DND-41 (cell line): ENCODE measurements around the gene ATP4B.

Source experiments
- ATAC-seq: fragments of 200-7000 bp; cut with Tn5 transposase; 3 replicates; pipeline ENCODE4 v1.9.1; 2021; ENCODE audit warnings: low read depth; ENCODE audit not compliant: insufficient read depth
- DNase-seq: peaks from one replicate; pipeline ENCODE4 v3.0.0-alpha.2; 2020
- H2AFZ ChIP-seq: 2 replicates; pipeline ENCODE4 v1.6.0; 2012; ENCODE audit warnings: low read depth, low read length
- H3K27ac ChIP-seq: 2 replicates; pipeline ENCODE4 v1.5.1; 2012; ENCODE audit warnings: low read length, inconsistent platforms
- H3K27me3 ChIP-seq: fragments of 200-600 bp; sonication (generic); 2 replicates; pipeline ENCODE4 v1.6.0; 2012; ENCODE audit warnings: low read length, mild to moderate bottlenecking, inconsistent platforms; ENCODE audit not compliant: insufficient read depth, poor library complexity
- H3K36me3 ChIP-seq: 2 replicates; pipeline ENCODE4 v1.5.1; 2012; ENCODE audit warnings: low read length, inconsistent platforms; ENCODE audit not compliant: insufficient read depth
- H3K4me1 ChIP-seq: 2 replicates; pipeline ENCODE4 v1.5.1; 2012; ENCODE audit warnings: mild to moderate bottlenecking, low read length; ENCODE audit not compliant: insufficient read depth
- H3K4me2 ChIP-seq: 2 replicates; pipeline ENCODE4 v1.6.0; 2012; ENCODE audit warnings: mild to moderate bottlenecking, moderate library complexity, low read length, inconsistent platforms; ENCODE audit not compliant: insufficient read depth
- H3K4me3 ChIP-seq, 2 experiments: fragments of 200-600 bp in 1 of 2; shearing (Covaris generic) in 1 of 2; 2 replicates each; pipeline ENCODE4 v1.5.1; 2012 to 2016; ENCODE audit warnings: inconsistent platforms in 2 of 2, low read length in 2 of 2, mild to moderate bottlenecking in 2 of 2, low read depth in 1 of 2, moderate library complexity in 1 of 2
- H3K79me2 ChIP-seq: 2 replicates; pipeline ENCODE4 v1.6.0; 2012; ENCODE audit warnings: low read length, inconsistent platforms; ENCODE audit not compliant: insufficient read depth
- H3K9ac ChIP-seq: 2 replicates; pipeline ENCODE4 v1.6.0; 2012; ENCODE audit warnings: low read depth, mild to moderate bottlenecking, inconsistent platforms, low read length, moderate library complexity
- H3K9me3 ChIP-seq: 2 replicates; pipeline ENCODE4 v1.5.1; 2012; ENCODE audit warnings: low read length, moderate library complexity, mild to moderate bottlenecking, inconsistent platforms; ENCODE audit not compliant: insufficient read depth, severe bottlenecking
- H4K20me1 ChIP-seq: 2 replicates; pipeline ENCODE4 v1.6.0; 2012; ENCODE audit warnings: low read length; ENCODE audit not compliant: insufficient read depth
- CTCF ChIP-seq: IDR thresholded peaks from 2 replicates; pipeline ENCODE4 v1.5.1; 2012; ENCODE audit warnings: borderline replicate concordance, low read length, moderate library complexity, mild to moderate bottlenecking; ENCODE audit not compliant: poor library complexity, severe bottlenecking; ENCODE audit errors: extremely low read depth
- EZH2 ChIP-seq: IDR thresholded peaks from 3 replicates; pipeline ENCODE4 v1.6.1; 2012; ENCODE audit warnings: borderline replicate concordance, low read depth, mild to moderate bottlenecking, moderate library complexity, low read length, inconsistent platforms; ENCODE audit not compliant: severe bottlenecking

Gene ATP4B

DNA sequence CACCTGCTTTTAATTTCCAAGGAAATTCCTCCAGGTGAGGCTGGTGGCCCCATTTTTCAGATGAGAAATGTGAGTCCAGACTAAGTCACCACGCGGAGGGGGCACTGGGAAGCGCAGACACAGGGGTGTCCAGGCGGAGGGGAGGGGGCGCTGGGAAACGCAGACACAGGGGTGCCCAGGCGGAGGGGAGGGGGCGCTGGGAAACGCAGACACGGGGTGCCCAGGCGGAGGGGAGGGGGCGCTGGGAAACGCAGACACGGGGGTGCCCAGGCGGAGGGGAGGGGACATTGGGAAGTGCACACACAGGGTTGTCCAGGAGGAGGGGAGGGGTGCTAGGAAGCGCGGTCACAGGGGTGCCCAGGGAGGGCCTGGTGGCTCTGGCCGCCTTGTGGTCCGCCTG lies 12.5 kb upstream of the ATP4B start:
- H3K27me3 ChIP-seq: no peaks in the 10 kb centered on the region

DNA sequence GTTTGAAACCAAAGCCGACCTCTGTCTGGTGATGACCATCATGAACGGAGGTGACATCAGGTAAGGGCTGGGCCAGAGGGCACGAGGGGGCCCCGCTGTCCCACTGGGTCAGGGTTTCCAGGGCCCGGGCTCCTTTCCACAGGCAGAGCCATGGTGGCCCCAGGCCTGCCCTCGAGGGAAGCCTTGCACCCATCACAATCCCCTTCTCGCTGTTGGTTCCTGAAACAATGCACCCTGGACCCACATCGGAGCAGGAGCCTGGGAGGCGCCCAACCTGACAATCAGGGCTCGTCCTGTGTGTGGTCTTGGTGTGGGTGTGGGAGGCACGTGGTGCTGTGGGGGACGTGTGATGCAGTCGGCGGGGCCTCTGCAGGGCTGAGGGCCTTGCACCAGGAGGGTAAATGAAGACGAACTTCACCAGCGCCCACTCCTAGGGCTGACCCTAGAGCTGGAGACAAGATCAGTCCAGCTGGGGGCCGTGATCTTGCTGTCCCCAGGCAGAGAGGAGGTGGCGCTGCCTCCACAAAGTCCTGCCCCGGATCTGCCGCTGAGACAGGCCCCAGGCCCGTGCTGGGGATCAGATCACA lies 11.8 kb upstream of the ATP4B start:
- no peaks in the 10 kb centered on the region; the same call in 1 of the 2 replicates for H3K4me1 ChIP-seq
- H2AFZ ChIP-seq: no peak overlapping the region
- H4K20me1 ChIP-seq: peaks cover 26% of the 10 kb centered on the region
- no peaks in the 10 kb centered on the region for H3K9me3 ChIP-seq
- TF ChIP-seq CTCF (no peak), EZH2 (no peak)
- H3K9ac ChIP-seq: no peak overlapping the region
- no peak overlapping the region for H3K27ac ChIP-seq
- no peaks in the 10 kb centered on the region for H3K36me3 ChIP-seq
- H3K4me3 ChIP-seq: no peak overlapping the region
- H3K4me2 ChIP-seq: no peak overlapping the region
- H3K79me2 ChIP-seq: no peaks in the 10 kb centered on the region
- DNase-seq (no peak), ATAC-seq (no peak)
- H3K27me3 ChIP-seq: no peaks in the 10 kb centered on the region

More for the DNA sequence above, 12.5 kb upstream of the ATP4B start:
- DNase-seq (no peak), ATAC-seq (no peak)
- no peak overlapping the region for H2AFZ ChIP-seq
- H3K27ac ChIP-seq: no peak overlapping the region
- H3K4me2 ChIP-seq: no peak overlapping the region
- no peak overlapping the region for H3K9ac ChIP-seq
- H3K9me3 ChIP-seq: no peaks in the 10 kb centered on the region
- no peaks in the 10 kb centered on the region; the same call in 1 of the 2 replicates for H3K4me1 ChIP-seq
- H3K4me3 ChIP-seq: no peak overlapping the region
- peaks cover 22% of the 10 kb centered on the region for H4K20me1 ChIP-seq
- H3K79me2 ChIP-seq: no peaks in the 10 kb centered on the region
- TF ChIP-seq CTCF (no peak), EZH2 (no peak)
- no peaks in the 10 kb centered on the region for H3K36me3 ChIP-seq

- H2AFZ ChIP-seq: no peak overlapping the region
- TF ChIP-seq CTCF (no peak), EZH2 (no peak)
- ATAC-seq: no peak
- H3K4me1 ChIP-seq: no peaks in the 10 kb centered on the region; the same call in 1 of the 2 replicates
- DNase-seq: no peak
- H3K4me3 ChIP-seq: no peak overlapping the region
- H4K20me1 ChIP-seq: peaks cover 29% of the 10 kb centered on the region
- no peaks in the 10 kb centered on the region for H3K79me2 ChIP-seq
- no peaks in the 10 kb centered on the region for H3K9me3 ChIP-seq
- no peaks in the 10 kb centered on the region for H3K36me3 ChIP-seq
- no peak overlapping the region for H3K9ac ChIP-seq
- H3K27ac ChIP-seq: no peak overlapping the region
- H3K4me2 ChIP-seq: no peak overlapping the region
- H3K27me3 ChIP-seq: no peaks in the 10 kb centered on the region
Observed at GRCh38 chr13:113669231-113669754, 11.3 kb upstream of the ATP4B start.
